ENCODE results near the gene KRTAP4-5. TPM values are rescaled to one million over a fixed set of nuclear protein-coding genes. Genes with fewer than 3 reads are reported as not detected.
"Not testable (repeated sequence)": the region's sequence is repeated elsewhere in the genome, so short reads cannot be mapped to it uniquely, and the experiment has no call there.

KRTAP4-5 gene
- total and polyA plus RNA-seq, 7 donors: not detected

- Histone ChIP-seq H3K27ac (no peak overlapping the region), H3K4me3 (no peak overlapping the region), H3K4me1 (no peaks in the 10 kb centered on the region), H3K27me3 (no peaks in the 10 kb centered on the region), H3K9me3 (peaks cover 0 to 15% (median 4%) of the 10 kb centered on the region in 4 donors), H3K36me3 (no peaks in the 10 kb centered on the region)
- TF ChIP-seq POLR2AphosphoS5 (IDR thresholded peaks at IDR 0.05) (no peak), POLR2A (IDR thresholded peaks at IDR 0.05) (no peak), EP300 (IDR thresholded peaks at IDR 0.05) (no peak), CTCF (IDR thresholded peaks at IDR 0.05) (no peak)
- intact Hi-C loops (cut with DNase I): no loop called here
- DNase-seq: no peak
- WGBS, 2 donors: 90 to 94% methylated on average over 1 of the region's 1 CpG
Measured at GRCh38 chr17:41144846-41145245, 4.8 kb downstream of the KRTAP4-5 start.

- DNase-seq: no peak
- H3K27ac ChIP-seq: no peak overlapping the region
- TF ChIP-seq POLR2AphosphoS5 (IDR thresholded peaks at IDR 0.05) (no peak), POLR2A (IDR thresholded peaks at IDR 0.05) (no peak), EP300 (IDR thresholded peaks at IDR 0.05) (no peak), CTCF (IDR thresholded peaks at IDR 0.05) (no peak)
- no peaks in the 10 kb centered on the region for H3K4me1 ChIP-seq
- intact Hi-C loops (cut with DNase I): no loop called here
- no peaks in the 10 kb centered on the region for H3K27me3 ChIP-seq
- H3K9me3 ChIP-seq: peaks cover 0 to 16% (median 4%) of the 10 kb centered on the region in 4 donors
- no peaks in the 10 kb centered on the region for H3K36me3 ChIP-seq
- H3K4me3 ChIP-seq: no peak overlapping the region
Measured at GRCh38 chr17:41141361-41141760, 8.3 kb downstream of the KRTAP4-5 start.

- WGBS, 2 donors: 83 to 89% methylated on average over 6 of the region's 6 CpGs
- Histone ChIP-seq H3K9me3 (peaks cover 0 to 16% (median 4%) of the 10 kb centered on the region in 4 donors), H3K27me3 (no peaks in the 10 kb centered on the region), H3K36me3 (no peaks in the 10 kb centered on the region), H3K4me3 (no peak within 1 kb of the TSS), H3K27ac (no peak within 1 kb of the TSS), H3K4me1 (no peaks in the 10 kb centered on the region)
- no peak for TF ChIP-seq POLR2AphosphoS5 (IDR thresholded peaks at IDR 0.05)
- no peak for TF ChIP-seq POLR2A (IDR thresholded peaks at IDR 0.05)
- TF ChIP-seq CTCF (IDR thresholded peaks at IDR 0.05): no peak
- no peak for TF ChIP-seq EP300 (IDR thresholded peaks at IDR 0.05)
- intact Hi-C loops (cut with DNase I): no loop called here
- no peak for DNase-seq
Measured at GRCh38 chr17:41140360-41141131, 9.1 kb downstream of the KRTAP4-5 start, which contains the start of gene KRTAP4-6. KRTAP4-6 (minus strand) TSS chr17:41140544; CDS start chr17:41140487, 57 bp downstream.

- H3K27ac ChIP-seq; H3K36me3 ChIP-seq; H3K27me3 ChIP-seq; DNase-seq; H3K4me1 ChIP-seq; H3K4me3 ChIP-seq; intact Hi-C loops (cut with DNase I): not testable (repeated sequence)
- WGBS, 2 donors: 89 to 91% methylated on average over 12 of the region's 12 CpGs
- H3K9me3 ChIP-seq: peaks cover 0 to 16% (median 4%) of the 10 kb centered on the region in 4 donors
Measured at GRCh38 chr17:41139865-41140264, 9.8 kb downstream of the KRTAP4-5 start.

- WGBS, 2 donors: 57 to 76% methylated on average over 2 of the region's 2 CpGs
- intact Hi-C loops (cut with DNase I): no loop called here
Measured at GRCh38 chr17:41133880-41134735, 15.5 kb downstream of the KRTAP4-5 start.

More at GRCh38 chr17:41133880-41134735, 15.5 kb downstream of the KRTAP4-5 start:
- DNase-seq: no peak
- Histone ChIP-seq H3K36me3 (no peaks in the 10 kb centered on the region), H3K9me3 (no peaks in the 10 kb centered on the region), H3K4me3 (no peak overlapping the region), H3K27ac (no peak overlapping the region), H3K4me1 (no peaks in the 10 kb centered on the region), H3K27me3 (no peaks in the 10 kb centered on the region)
- TF ChIP-seq POLR2AphosphoS5 (IDR thresholded peaks at IDR 0.05) (no peak), CTCF (IDR thresholded peaks at IDR 0.05) (no peak), POLR2A (IDR thresholded peaks at IDR 0.05) (no peak), EP300 (IDR thresholded peaks at IDR 0.05) (no peak)
